Muscle layer of colon (tissue), 2 donors: ENCODE measurements around the gene RAD54L.

Experiments used
- H3K27ac ChIP-seq: one replicate; pipeline ENCODE4 v1.7.0; 2013; ENCODE audit warnings: low read depth, mild to moderate bottlenecking, low read length, moderate library complexity
- H3K27me3 ChIP-seq, 2 donors: one replicate each; pipeline ENCODE4 v1.7.0; 2013; ENCODE audit warnings: low read length in 2 of 2, mild to moderate bottlenecking in 2 of 2; ENCODE audit not compliant: insufficient read depth in 2 of 2, control insufficient read depth in 1 of 2
- H3K36me3 ChIP-seq: one replicate; pipeline ENCODE4 v1.7.0; 2013; ENCODE audit warnings: mild to moderate bottlenecking, low read length; ENCODE audit not compliant: insufficient read depth
- H3K4me1 ChIP-seq: one replicate; pipeline ENCODE4 v1.7.0; 2013; ENCODE audit warnings: mild to moderate bottlenecking, low read length; ENCODE audit not compliant: insufficient read depth
- H3K4me3 ChIP-seq, 2 donors: one replicate each; pipeline ENCODE4 v1.7.0; 2013; ENCODE audit warnings: low read length in 2 of 2, low read depth in 1 of 2, mild to moderate bottlenecking in 1 of 2, moderate library complexity in 1 of 2
- H3K9ac ChIP-seq: one replicate; pipeline ENCODE4 v1.7.0; 2013; ENCODE audit warnings: low read length
- H3K9me3 ChIP-seq: one replicate; pipeline ENCODE4 v1.7.0; 2013; ENCODE audit warnings: mild to moderate bottlenecking, low read length
- donor health status: abdominal sarcoma.
- donor health status: Adenocarcinoma of cecum.

Gene RAD54L

DNA sequence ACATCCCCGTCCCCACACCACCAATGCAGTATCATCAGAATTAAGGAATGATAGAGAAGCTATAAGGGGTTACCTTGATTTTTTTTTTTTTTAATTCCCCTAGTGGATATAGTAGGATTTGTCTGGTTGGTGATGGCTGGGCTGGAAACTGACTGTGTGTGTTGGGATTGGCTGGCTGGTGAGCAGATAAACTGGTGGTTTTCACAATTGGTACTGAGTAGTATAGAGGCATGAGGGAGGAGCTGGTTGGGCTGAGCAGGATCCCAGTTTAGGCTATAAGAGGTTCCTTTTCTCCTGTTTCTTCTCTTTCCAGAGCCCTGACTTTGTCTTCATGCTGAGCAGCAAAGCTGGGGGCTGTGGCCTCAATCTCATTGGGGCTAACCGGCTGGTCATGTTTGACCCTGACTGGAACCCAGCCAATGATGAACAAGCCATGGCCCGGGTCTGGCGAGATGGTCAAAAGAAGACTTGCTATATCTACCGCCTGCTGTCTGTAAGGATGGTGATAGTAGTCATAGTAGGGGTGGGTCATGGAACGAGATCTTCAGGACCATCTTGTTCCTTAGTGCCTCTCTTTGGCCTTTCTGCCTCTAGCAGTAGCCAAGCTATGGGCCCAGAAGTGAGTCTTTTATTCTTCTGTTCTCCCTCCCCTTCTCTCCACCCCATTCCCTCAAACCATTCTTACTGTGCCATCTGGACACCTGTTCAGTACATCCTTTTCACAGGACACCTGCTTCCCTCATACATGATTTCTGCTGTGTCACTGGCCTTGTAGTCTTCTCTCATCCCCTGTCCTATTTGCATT is 26.9 kb downstream of the RAD54L start:
- Histone ChIP-seq H3K9me3 (no peaks in the 10 kb centered on the region), H3K4me1 (no peaks in the 10 kb centered on the region), H3K9ac (no peak overlapping the region), H3K27ac (no peak overlapping the region), H3K27me3 (no peaks in the 10 kb centered on the region), H3K4me3 (no peak overlapping the region), H3K36me3 (peaks cover 16% of the 10 kb centered on the region)

GRCh38 chr1:46275030-46275337 is 27.4 kb downstream of the RAD54L start:
- Histone ChIP-seq H3K4me3 (no peak overlapping the region), H3K9ac (no peak overlapping the region), H3K9me3 (no peaks in the 10 kb centered on the region), H3K4me1 (no peaks in the 10 kb centered on the region), H3K36me3 (peaks cover 21% of the 10 kb centered on the region), H3K27ac (no peak overlapping the region), H3K27me3 (no peaks in the 10 kb centered on the region)

DNA sequence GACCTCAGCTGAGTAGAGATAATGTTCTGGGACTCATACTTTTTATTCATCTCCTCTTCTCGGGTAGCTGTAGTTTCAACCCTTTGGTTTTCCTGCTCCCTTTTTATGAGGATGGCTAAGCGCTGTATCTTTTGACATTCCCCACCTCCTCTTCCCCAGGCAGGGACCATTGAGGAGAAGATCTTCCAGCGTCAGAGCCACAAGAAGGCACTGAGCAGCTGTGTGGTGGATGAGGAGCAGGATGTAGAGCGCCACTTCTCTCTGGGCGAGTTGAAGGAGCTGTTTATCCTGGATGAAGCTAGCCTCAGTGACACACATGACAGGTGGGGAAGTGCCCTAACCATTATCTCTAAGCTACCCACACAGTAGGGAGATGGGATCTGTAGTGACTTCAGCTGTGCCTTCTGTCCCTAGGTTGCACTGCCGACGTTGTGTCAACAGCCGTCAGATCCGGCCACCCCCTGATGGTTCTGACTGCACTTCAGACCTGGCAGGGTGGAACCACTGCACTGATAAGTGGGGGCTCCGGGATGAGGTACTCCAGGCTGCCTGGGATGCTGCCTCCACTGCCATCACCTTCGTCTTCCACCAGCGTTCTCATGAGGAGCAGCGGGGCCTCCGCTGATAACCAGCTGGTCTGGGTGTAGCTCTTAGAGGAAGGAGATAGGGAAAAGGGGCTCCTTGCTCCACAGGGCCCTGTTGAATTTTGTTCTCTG is 30.3 kb downstream of the RAD54L start:
- no peak overlapping the region for H3K4me3 ChIP-seq
- H3K36me3 ChIP-seq: peaks cover 46% of the 10 kb centered on the region
- no peak overlapping the region for H3K27ac ChIP-seq
- H3K9me3 ChIP-seq: no peaks in the 10 kb centered on the region
- H3K4me1 ChIP-seq: no peaks in the 10 kb centered on the region
- no peak overlapping the region for H3K9ac ChIP-seq
- no peaks in the 10 kb centered on the region for H3K27me3 ChIP-seq

- H3K4me1 ChIP-seq: no peaks in the 10 kb centered on the region
- peaks cover 48% of the 10 kb centered on the region for H3K36me3 ChIP-seq
- no peak overlapping the region for H3K4me3 ChIP-seq
- H3K9me3 ChIP-seq: no peaks in the 10 kb centered on the region
- no peaks in the 10 kb centered on the region for H3K27me3 ChIP-seq
- H3K27ac ChIP-seq: no peak overlapping the region
- H3K9ac ChIP-seq: no peak overlapping the region
These were observed 31.2 kb downstream of the RAD54L start for GRCh38 chr1:46278807-46279206.

DNA sequence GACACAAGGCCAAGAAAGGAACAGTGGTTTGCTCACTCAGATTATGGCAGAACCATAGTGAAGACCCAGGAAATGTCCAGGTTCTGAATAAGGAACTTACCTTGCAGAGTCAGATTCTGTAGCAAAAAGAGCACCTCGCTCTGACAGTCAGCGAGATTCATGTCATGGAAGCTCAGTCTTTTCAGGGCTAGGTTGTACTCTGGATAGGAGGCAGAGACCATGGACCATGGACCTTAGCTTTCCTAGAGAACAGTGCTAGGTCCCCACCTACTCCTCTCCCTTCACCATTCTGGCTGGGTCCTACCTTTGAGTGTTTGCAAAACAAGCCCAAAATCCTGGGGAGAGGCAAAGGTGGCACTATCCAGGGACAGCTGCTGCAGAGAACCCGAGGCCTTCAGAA is 32.5 kb downstream of the RAD54L start:
- Histone ChIP-seq H3K27ac (no peak overlapping the region), H3K36me3 (peaks cover 59% of the 10 kb centered on the region), H3K27me3 (no peaks in the 10 kb centered on the region), H3K4me1 (no peaks in the 10 kb centered on the region), H3K9me3 (no peaks in the 10 kb centered on the region), H3K4me3 (no peak overlapping the region), H3K9ac (no peak overlapping the region)

GRCh38 chr1:46281021-46281420 is 33.5 kb downstream of the RAD54L start:
- no peaks in the 10 kb centered on the region for H3K4me1 ChIP-seq
- H3K27me3 ChIP-seq: no peaks in the 10 kb centered on the region
- peaks cover 68% of the 10 kb centered on the region for H3K36me3 ChIP-seq
- no peaks in the 10 kb centered on the region for H3K9me3 ChIP-seq
- no peak overlapping the region for H3K4me3 ChIP-seq
- no peak overlapping the region for H3K27ac ChIP-seq
- H3K9ac ChIP-seq: no peak overlapping the region

GRCh38 chr1:46284058-46284457 is 36.5 kb downstream of the RAD54L start:
- no peak overlapping the region for H3K9ac ChIP-seq
- no peaks in the 10 kb centered on the region for H3K4me1 ChIP-seq
- H3K9me3 ChIP-seq: no peaks in the 10 kb centered on the region
- no peak overlapping the region for H3K27ac ChIP-seq
- no peaks in the 10 kb centered on the region for H3K27me3 ChIP-seq
- no peak overlapping the region for H3K4me3 ChIP-seq
- peaks cover 77% of the 10 kb centered on the region for H3K36me3 ChIP-seq

DNA sequence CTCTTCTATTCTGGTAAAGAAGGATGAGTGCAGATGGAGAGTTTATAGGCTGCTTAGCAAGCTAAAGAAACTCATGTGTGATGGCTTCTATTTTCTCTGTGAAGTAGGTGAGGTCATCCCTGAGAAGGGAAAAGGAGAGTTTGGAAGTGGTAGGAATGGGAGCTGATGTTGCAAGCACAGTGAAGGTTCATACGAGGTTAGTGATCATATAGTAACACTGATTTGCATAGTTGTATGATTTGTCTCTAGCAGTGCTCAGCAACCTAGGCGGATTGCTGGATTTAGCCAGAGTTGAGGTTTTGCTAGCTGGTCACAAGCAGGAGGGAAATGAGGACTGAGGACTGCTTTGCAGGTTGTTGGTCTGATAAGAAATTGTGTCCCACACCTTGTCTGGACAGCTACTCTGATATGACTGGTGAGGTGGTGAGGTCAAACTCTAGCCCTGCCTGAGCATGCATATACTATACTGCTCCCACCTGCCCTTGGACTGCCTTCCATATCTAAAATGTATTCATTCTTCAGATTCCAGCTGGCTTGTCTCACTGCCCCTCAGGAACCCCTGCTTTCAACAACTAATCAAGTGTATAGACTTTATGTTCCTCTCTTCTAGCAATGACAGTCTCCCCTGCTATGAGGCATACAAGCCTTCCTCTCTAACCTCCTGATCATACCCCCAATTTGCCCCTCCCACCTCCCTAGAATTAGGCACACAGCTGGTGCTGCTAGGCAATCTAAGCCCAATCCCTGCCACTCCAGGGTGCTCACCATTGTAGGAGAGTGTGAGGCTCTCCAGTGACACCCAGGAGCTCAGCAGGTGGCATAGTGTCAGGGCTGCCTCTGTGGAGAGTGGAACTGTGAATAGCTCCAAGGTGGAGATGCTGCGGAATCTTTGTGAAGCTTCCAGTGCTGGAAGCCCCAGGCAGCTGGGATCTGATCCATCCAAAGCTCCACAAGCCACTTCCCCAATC is 37.3 kb downstream of the RAD54L start:
- Histone ChIP-seq H3K36me3 (peaks cover 71% of the 10 kb centered on the region), H3K9me3 (no peaks in the 10 kb centered on the region), H3K4me3 (no peak overlapping the region), H3K9ac (no peak overlapping the region), H3K4me1 (no peaks in the 10 kb centered on the region), H3K27ac (no peak overlapping the region), H3K27me3 (no peaks in the 10 kb centered on the region)

GRCh38 chr1:46285730-46286477 is 38.3 kb downstream of the RAD54L start:
- no peaks in the 10 kb centered on the region for H3K4me1 ChIP-seq
- H3K4me3 ChIP-seq: no peak overlapping the region
- peaks cover 61% of the 10 kb centered on the region for H3K36me3 ChIP-seq
- no peaks in the 10 kb centered on the region for H3K9me3 ChIP-seq
- no peaks in the 10 kb centered on the region for H3K27me3 ChIP-seq
- H3K27ac ChIP-seq: no peak overlapping the region
- no peak overlapping the region for H3K9ac ChIP-seq

DNA sequence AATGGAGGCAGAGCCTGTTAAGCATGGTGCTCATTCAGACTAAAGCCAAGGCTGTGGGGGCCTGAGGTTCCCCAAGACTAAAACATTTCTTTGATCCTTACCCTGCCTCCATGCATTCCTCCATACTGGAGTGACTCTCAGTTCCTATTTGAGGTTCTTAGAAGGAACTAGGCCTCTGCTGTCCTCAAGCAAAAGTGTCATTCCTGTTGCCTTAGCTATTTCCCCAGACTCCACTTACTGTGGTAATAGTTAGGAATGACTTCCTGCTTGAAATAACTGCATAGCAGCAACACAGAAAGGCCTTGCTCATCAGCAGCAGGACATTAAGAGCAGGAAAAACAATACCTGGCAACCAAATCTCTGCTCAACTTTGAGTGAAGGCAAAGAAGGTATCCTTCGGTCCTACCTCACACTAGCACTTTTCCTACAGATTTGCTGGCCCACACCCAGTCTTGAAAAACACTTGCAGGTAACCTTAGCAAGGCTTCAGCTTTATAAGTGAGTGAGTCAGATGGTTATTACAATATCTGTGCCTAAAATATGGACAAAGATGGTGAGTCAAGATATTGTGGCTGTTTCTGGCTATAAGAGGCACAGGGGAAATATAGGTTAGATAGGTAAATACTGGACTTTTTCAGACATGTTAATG is 41.0 kb downstream of the RAD54L start:
- Histone ChIP-seq H3K9ac (no peak overlapping the region), H3K27me3 (no peaks in the 10 kb centered on the region), H3K9me3 (no peaks in the 10 kb centered on the region), H3K27ac (no peak overlapping the region), H3K36me3 (peaks cover 43% of the 10 kb centered on the region), H3K4me3 (no peak overlapping the region), H3K4me1 (no peaks in the 10 kb centered on the region)
